GM19468 (cell line): Measurements from ENCODE around the gene CBX2.

Experiments used
- ATAC-seq: cut with Tn5 transposase; IDR thresholded peaks from one replicate; pipeline ENCODE4 v1.9.1; 2021; ENCODE audit warnings: mild to moderate bottlenecking, moderate library complexity, moderate number of reproducible peaks; ENCODE audit not compliant: unreplicated experiment; ENCODE audit errors: extremely low read depth

The CBX2 gene

DNA sequence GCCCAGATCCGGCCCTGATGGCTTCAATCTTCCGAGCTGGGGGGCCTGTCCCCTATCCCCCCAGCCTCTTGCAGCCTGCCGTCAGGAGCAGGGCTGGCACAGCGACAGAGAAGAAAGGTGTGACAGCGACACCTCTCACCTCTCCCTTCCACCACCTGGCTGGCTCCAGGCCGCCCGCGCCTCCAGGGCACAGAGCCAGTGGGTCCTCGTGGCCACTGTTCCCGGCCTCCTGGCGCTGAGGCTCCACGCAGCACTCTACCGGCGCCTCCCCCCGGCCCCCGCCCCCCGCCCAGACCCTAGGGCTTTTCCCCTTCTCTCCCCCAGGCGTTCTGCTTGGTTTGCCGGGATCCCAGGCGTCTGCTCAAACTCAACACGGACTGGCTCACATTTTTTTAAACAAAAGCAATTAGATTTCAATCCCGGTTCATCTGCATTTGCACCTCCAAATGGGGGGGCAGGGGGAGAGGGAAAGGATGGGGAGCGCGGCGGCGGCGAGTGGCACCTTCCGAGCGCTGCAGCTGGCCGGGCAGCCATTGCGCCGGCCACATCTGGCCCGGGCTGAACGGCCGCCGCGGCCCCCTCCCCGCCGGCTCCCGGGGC lies 31.7 kb downstream of the CBX2 start:
- no peak for ATAC-seq

- peak; percentile 67 for ATAC-seq
Measured at GRCh38 chr17:79810130-79811010, 32.4 kb downstream of the CBX2 start.

DNA sequence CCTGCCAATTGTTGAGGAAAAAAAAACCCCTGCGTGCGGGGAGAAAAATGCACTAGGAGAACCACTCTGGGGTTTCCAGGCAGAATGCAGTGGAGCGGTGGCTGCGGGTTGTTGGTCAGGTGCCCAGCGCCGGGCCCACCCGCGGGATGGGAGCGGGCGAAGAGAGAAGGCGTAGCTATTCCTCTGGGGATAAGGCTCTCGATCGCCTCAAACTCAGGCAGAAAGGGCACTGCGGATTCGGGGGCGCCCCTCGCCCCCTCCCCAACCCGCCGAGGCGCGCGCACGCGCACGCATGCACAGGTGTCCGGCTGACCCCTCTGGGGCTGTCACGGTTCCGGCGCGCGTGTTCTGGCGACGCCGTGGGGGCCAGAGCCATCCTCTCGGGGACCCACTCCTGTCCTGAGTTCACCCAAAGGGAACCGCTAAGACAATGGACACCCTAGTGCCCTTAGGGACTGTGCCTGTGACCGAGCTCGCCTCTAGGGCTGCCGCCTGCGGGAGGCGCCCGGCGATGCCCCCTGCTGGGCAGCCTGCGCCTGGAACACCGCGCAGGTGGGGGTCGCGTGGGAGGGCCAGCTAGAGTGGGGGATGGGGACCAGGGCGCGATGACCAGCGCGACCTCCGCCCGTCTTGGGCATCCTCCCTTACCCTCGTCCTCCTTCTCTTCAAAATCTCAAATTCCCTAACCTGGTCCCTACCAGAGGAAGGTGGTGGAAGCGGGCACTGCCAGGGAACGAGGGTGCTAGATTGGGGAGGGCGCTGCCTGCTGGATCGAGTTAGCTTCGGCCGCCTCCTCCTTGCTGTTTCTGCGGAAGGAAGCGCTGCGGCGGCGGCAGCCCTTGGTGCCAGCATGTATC lies 33.3 kb downstream of the CBX2 start:
- no peak for ATAC-seq

GRCh38 chr17:79811868-79812352 lies 34.0 kb downstream of the CBX2 start:
- ATAC-seq = no peak

GRCh38 chr17:79812353-79813258 lies 34.7 kb downstream of the CBX2 start:
- ATAC-seq = no peak

- ATAC-seq = no peak
Measured at GRCh38 chr17:79813297-79814126, 35.6 kb downstream of the CBX2 start.

DNA sequence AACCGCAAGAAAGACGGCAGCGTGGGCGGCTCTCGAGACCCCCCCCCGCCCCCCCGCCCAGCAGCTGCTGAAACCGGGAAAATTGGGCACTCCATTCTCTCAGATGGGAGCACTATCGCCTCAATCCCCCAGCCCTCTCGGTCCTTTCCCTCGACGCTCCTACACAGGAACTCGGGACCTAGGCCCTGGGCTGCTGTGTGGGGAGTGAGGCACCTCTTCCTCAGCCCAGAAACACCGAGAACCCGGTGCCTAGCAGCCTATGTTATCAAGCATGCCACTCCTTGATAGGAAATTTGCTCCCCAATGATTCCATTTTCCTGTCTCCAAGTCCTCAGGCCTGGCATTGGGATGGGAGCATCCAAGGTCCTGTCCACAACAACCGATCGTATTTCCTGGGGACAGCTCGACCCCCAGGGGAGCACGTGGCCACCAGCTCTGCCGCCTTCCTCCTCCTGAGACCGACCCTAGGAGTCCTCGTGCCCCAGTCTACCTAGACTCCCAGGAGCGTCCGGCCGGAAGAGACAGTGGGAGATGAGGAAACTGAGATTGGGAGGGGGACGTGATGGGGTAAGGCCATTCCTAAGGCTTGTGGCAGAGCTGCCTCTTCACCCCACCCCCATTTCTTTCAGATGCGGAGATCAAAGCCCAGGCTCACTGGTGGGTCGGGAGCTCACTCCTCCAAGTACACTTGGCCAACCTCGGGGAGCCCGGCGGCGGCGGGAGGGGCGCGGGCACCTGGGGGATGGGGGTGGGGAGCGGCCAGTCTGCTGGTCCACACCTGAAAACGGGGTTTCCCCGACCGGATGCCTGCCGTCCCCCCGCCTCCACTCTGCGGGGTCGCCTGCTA lies 36.4 kb downstream of the CBX2 start:
- no peak for ATAC-seq

DNA sequence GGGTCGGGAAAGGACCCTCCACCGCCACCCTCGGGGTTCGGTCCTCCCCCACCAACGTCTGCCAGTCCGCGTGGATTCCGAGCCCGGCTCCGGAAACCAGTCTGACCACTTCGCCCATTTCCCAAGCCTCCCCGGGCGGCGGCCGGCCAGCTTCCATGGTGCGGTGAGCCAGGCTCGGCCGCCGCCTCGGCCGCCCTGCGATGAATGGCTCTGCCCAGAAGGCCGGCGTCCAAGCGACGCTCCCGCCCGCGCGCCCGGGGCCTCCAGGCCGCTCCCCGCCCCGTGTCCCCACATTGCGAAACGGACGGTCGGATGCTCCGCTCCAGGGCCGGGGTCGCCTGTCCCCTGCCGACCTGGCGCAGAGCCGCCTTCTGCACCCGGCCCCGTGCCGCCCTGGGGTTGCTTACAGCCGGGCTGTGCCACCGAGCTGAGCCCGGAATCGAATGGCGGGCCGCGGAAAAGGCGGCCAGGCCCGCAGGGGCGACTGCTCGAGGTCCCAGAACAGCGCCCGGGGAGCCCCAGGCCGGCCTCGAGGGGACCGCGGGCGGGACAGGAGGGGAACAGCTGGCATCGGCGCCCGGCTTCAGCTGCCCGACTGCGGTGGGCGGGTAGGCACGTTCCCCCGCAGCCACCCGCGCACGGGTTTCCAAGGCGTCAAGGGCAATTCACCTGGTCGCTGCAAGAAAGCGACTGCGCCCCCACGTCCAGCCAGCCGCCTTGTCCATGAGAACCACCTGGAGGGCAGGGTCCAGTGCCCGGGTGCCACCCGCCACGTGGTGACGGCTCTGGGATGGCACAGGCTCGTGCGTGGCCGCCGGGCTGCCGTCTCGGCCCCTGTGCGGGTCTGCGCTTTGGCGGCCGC lies 37.3 kb downstream of the CBX2 start:
- ATAC-seq = no peak

DNA sequence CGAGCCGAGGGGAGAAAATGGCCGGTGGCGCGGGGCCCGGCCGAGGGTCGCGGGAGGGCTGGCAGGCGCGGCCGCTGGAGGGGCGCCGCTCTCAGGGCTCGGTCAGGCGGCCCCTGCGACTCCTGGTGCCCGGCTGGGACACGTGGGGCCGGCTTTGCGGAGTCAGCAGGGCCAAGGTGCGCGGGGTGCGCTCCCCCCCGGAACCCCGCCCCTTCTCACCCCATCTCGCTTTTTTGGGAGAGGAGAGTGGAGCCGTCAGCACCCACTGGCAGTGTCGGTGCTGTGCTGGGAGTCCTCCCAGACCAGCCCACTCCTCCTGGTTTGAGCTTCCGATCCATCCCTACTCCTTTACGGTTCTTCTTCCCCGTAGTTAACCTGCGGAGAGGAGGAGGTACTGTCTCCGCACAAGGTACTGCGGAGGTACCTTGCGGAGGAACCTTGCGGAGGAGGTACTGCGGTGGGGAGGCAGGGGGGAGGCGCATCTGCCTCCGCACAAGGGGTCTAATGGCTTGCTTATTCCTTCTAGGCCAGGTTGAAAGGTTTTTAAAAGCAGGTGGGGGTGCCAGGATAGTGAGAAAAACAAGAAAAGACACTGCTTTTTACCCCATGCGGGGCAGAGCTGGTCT lies 38.0 kb downstream of the CBX2 start:
- no peak for ATAC-seq

- ATAC-seq = no peak
Measured at GRCh38 chr17:79818026-79818758, 40.2 kb downstream of the CBX2 start.

GRCh38 chr17:79819085-79819484 lies 41.1 kb downstream of the CBX2 start:
- no peak for ATAC-seq

DNA sequence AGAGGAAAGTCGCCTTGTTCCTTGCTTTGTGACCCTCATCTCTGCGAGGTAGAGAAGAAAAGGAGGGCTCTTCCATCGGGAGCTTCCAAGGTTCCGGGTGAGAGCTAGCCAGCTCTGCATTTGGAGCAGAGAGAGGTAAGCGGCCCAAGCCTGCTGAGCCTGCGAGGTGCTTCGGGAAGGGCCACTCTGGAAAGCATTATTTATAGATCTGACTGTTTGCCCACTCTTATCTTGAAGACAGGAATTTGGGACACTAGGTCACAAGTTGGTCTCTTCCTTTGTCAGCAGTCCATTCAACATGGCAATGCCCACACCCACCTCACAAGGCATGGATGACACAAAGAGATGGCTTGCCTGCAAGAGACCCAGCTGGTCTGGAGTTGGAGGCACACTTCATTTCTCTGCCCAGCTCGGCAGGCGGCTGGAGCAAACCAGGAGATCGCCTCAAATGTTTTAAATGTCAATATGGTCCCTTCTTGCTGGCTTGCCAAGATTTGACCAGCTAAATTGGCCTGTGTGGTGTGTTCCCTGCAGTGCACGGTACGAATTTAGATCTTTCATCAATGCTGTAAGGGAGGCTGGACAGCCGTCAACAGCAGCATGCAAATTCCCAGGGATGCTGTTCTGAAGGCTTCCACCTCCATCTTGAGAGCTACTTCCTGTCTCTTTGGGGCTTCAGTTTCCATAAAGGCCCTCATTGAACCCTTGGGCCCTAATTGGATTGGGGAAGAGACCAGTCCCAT lies 41.8 kb downstream of the CBX2 start:
- no peak for ATAC-seq

GRCh38 chr17:79820959-79821330 lies 43.0 kb downstream of the CBX2 start:
- ATAC-seq = no peak

DNA sequence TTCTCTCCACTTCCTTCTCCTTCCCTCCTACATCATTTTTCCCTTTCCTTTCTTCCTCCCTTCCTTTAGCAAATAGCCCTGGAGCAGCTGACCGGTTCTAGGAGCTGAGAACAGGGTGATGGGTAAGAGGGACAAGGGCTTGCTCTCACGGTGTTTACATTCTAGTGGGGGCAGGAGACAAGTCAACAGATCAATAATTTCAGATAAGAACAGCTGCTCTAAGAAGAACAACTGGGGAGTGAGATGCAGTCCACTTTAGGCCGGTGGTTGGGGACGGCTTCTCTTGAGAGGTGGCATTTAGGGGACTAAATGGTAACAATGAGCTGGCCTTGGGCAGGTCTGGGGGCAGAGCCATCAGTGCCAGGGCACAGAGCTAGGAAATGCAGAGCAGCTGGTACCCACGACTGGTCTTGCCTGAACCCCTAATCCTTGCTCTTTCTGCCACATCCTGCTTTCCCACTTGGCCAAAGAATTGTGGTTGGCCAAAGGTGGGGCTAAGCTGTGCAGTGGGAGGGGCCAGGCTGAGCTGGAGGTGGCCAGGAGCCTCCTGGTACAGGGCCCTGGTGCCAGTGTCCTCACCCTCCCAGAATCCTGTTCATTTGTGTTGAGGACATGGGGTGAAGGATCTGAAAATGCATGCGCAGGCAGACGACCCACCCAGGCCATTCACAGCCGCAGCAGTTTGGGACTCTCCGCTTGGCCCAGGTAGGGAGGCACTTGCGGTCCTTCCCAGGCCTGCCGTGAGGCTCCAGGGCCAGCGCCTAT lies 43.6 kb downstream of the CBX2 start:
- no peak for ATAC-seq
